HG03565 (cell line): Measurements from ENCODE around the gene PTBP1.

Source experiments
- ATAC-seq: cut with Tn5 transposase; IDR thresholded peaks from one replicate; pipeline ENCODE4 v1.9.1; 2021; ENCODE audit warnings: mild to moderate bottlenecking, moderate library complexity; ENCODE audit not compliant: unreplicated experiment

PTBP1 gene

GRCh38 chr19:772063-772462 lies 25.2 kb upstream of the PTBP1 start:
- ATAC-seq = no peak

- no peak for ATAC-seq
These were observed 24.4 kb upstream of the PTBP1 start for GRCh38 chr19:772730-773436.

GRCh38 chr19:776549-776948 lies 20.7 kb upstream of the PTBP1 start:
- no peak for ATAC-seq

DNA sequence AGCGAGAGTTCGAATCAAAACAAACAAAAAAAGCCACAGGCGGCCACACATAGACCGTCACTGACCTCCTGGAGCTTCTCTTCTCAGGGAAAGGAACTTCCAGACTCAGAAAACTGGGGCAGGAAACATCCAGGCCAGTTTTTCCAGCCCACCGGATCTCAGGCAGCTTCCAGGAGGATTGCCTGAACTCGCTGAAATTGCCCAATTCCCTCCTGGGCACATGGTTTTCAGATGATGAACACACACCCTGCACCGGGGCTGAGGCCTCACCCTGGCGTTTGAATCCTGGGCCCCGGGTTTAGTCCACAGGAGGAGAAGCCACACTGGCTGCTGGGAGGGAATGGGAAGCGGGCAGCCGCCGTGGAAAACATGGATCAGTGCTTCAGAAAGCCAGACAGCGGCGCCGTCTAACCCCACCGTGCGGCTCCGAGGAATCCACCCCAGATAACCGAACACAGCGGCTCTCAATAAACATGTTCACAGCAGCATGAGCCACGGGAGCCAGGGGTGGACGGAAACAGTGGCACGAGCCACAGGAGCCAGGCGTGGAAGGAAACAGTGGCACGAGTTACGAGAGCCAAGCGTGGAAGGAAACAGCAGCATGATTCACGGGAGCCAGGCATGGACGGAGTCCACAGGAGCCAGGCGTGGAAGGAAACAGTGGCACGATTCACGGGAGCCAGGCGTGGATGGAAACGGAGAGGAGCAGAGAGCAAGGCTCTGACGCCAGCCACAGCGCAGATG lies 18.2 kb upstream of the PTBP1 start:
- ATAC-seq = no peak

GRCh38 chr19:780935-781334 lies 16.3 kb upstream of the PTBP1 start:
- ATAC-seq = no peak

GRCh38 chr19:781800-782184 lies 15.5 kb upstream of the PTBP1 start:
- ATAC-seq = no peak

DNA sequence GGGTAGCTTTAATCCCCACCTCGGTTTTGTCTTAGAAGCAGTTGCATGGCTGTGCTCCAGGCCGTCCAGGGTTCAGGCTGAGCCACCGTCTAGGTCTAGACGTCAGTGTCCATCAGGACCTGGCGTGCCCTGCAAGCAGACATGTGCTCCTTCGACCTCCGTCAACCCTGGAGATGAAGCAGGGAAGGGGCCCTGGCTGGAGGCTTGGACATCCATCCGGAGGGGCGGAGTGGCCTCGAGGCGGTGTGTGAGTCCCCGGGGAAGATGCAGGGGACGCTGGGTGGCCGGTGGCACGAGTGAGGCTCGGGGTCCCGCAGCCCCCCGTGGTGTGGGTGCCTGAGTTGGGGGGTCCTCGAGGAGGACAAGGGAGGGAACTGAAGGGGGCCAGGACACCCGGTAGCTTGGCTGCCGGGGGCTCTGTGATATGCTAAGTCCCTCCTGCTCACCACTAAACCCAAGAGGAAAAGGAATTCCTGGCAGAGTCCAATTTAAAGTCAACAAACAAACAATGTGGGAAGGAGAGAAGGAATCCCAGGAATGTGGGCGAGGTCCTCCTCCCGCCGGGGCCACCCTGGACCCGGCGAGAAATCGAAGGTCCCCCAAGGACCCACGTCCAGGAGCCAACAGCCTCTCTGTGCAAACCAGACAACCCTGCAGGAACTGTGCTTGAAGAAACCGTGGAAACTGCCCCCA lies 14.9 kb upstream of the PTBP1 start:
- ATAC-seq = no peak

DNA sequence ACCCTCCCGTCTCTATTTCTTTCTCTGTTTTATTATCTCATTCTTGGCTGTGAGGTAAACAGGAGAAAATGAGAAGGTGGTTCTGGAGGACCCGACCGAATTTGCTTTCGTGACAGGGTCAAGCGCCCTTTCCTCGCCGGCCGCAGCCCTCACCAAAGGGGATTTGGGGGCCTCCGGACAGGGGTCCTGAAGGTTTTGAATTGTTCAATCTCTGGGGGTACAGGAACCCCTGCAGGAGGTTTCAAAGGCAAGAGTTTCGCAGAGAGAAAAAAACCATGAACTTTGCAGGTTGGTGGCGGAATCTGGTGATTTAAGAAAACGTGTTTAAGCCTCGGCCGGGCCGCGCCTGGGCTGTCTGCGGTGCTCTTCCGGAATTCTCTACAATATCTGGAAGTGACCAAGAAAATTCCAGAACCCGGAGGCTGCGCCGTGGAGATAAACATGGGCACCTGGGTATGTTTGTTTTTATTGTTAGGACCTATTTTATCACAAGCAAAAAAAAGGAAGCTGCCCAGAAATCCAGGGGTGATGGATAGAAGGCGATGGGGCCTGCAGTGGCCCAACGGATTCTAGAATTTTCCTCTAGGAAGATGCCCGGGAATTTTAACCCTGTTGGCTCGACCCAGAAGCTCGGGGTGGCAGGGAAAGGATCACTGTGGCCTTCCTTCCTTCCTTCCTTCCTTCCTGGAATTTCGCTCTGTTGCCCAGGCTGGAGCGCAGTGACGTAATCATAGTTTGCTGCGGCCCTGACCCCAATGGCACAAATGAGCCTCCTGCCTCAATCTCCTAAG lies 14.2 kb upstream of the PTBP1 start:
- no peak for ATAC-seq

- ATAC-seq = no peak
These were observed 12.7 kb upstream of the PTBP1 start for GRCh38 chr19:784541-784940.

DNA sequence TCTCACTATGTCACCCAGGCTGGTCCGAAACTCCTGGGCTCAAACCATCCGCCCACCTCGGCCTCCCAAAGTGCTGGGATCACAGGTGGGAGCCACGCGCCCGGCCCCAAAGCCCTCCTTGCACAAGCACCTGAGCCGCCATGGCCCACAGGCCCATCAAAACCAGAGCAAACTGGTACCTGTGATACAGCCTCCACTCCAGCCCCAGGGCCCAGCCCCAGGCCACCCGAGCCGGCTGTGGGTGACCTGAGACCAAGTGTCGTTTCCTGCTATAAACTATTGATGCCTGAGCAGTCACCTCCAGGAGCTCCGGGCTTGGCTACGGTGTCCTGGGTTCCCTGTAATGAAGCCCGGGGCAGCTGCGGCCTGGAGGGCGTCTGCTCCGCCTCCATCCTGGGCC lies 9.7 kb upstream of the PTBP1 start:
- ATAC-seq = no peak

GRCh38 chr19:788686-788982 lies 8.6 kb upstream of the PTBP1 start:
- no peak for ATAC-seq

- no peak for ATAC-seq
These were observed 8.1 kb upstream of the PTBP1 start for GRCh38 chr19:788983-789700.

DNA sequence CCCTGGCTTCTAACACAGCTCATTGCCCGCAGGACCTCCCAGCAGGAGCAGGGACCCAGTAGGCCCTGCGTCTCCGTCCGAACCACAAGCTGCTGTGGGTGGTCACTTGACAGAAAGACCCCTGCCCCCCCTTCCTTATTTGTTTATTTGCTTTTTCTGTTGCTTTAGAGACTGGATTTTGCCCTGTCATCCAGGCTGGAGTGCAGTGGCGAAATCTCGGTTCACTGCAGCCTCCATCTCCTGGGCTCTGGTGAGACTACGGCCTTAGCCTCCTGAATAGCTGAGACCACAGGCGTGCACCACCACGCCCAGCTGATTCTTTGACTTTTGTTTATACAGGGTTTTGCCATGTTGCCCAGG lies 7.6 kb upstream of the PTBP1 start:
- ATAC-seq = no peak

- ATAC-seq = no peak
These were observed 6.2 kb upstream of the PTBP1 start for GRCh38 chr19:791007-791566.

DNA sequence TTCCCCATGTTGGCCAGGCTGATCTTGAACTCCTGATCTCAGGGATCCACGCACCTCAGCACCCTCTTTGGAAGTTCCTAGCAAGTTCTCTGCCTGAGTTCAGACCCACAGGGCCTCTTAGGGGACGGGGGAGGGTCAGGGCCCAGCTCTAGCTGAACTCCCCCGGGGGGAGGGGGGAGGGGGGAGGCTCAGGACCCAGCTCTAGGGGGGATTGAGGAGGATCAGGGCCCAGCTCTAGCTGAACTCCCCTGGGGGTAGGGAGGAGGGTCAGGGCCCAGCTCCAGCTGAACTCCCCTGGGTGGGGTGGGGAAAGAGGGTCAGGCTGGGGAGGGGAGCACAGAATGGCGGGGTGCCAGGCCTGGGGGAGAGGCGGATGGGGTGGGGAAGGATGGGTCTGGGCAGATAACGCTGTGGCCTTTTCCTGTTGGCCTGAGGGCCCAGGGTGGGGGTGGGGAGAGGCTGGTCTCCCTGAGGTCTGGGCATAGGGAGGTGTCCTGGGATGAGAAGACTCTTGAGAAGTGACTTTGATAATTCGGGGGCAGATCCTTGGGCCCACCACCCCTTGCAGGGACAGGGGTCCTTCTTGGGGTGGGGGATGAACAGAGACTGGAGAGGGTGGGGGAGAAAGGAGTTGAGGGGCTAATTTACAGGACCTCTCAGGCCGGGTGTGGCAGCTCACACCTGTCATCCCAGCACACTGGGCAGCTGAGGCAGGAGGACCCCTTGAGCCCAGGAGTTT lies 5.5 kb upstream of the PTBP1 start:
- no peak for ATAC-seq

DNA sequence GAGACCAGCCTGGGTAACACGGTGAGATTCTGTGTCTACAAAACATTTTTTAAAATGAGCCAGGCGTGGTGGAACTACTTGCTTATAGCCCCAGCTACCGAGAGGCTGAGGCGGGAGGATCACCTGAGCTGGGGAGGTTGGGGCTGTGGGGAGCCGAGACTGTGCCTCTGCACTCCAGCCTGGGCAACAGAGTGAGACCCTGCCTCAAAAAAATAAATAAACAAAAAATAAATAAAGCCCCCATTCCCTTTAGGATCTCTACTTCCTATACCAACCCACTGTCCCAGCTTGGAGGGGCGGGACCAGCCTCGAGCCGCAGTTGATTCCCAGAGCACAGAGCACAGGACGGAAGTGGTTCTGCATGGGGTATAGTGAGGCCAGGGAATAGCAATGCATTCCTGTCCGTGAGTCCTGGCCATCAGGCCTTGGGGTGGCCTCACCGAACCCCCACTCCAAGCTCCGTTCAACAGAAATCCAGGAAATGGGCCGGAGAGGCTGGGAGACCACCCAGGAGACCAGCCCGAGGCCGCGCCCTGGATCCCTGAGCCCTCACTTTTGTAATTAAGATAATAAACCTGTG lies 4.9 kb upstream of the PTBP1 start:
- ATAC-seq = no peak

- ATAC-seq = no peak
These were observed 3.4 kb upstream of the PTBP1 start for GRCh38 chr19:793806-794205.

DNA sequence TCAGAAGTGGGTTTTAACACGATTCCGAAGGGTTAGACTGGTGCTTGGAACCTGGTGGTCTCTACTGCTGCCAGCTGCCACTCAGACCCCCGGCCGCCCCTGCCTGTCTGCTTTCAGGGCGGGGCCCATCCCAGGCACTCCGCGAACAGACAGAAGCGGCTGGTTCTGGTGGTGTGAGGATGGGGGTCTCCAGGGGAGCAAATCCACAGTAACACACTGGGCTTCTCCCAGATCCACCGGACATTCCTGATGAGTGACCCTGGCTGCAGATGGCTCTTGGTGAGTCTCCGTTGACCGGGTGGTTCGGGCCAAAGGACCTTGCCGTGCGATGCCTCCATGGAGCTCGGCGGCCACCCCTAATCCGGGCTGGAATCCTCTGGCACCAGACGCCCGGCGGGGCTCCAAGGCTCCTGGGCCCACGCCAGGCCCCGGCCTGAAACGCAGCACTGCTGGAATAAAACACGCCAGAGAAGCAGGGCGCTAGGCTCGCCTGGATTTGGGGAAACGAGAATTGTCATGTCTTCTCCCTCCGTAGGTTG lies 2.1 kb upstream of the PTBP1 start:
- ATAC-seq = no peak
